Measurements from ENCODE around the gene SCIMP.

- TF ChIP-seq CTCF (IDR thresholded peaks at IDR 0.05) (no peak), POLR2AphosphoS5 (IDR thresholded peaks at IDR 0.05; ENCODE audit: insufficient read depth in 1 of 2, low read depth in 1 of 2) (no peak), POLR2A (IDR thresholded peaks at IDR 0.05) (no peak)
Measured at GRCh38 chr17:5264893-5265292, 30.2 kb upstream of the SCIMP start.
